CD4-positive, alpha-beta memory T cell (primary cell): Measurements from ENCODE around the gene DBH. TPM values are rescaled to one million over a fixed set of nuclear protein-coding genes. Genes with fewer than 3 reads are reported as not detected.
"Not testable (repeated sequence)": the region's sequence is repeated elsewhere in the genome, so short reads cannot be mapped to it uniquely, and the experiment has no call there.

Experiments used
- CTCF ChIA-PET: fragments of 350-600 bp; sonication (Branson Sonifier 250); formaldehyde crosslinking; loops from one replicate; lab custom pipeline; 2021; ENCODE audit warnings: inconsistent platforms; ENCODE audit not compliant: partially characterized antibody; lab: Charles Lee
- POLR2A ChIA-PET: fragments of 350-600 bp; sonication (Branson Sonifier 250); formaldehyde crosslinking; loops from one replicate; lab custom pipeline; 2021; ENCODE audit not compliant: partially characterized antibody; lab: Charles Lee
- DNase-seq, 5 donors: peaks; one replicate each; pipeline versions ENCODE4 v3.0.0 to v3.0.0-alpha.2; 2020 to 2022; ENCODE audit warnings: mixed read lengths in 1 of 5
- H3K27ac ChIP-seq: one replicate; pipeline ENCODE4 v1.7.0; 2013; ENCODE audit warnings: low read depth, low read length
- H3K27me3 ChIP-seq: 2 replicates; pipeline ENCODE4 v1.7.0; 2013; ENCODE audit warnings: mild to moderate bottlenecking, low read length, moderate library complexity; ENCODE audit not compliant: insufficient read depth
- H3K36me3 ChIP-seq: 2 replicates; pipeline ENCODE4 v1.7.0; 2013; ENCODE audit warnings: mild to moderate bottlenecking, low read length, moderate library complexity; ENCODE audit not compliant: insufficient read depth
- H3K4me1 ChIP-seq: 2 replicates; pipeline ENCODE4 v1.7.0; 2013; ENCODE audit warnings: mild to moderate bottlenecking, low read length, moderate library complexity; ENCODE audit not compliant: insufficient read depth
- H3K4me3 ChIP-seq, 2 donors: one replicate each; pipeline ENCODE4 v1.7.0; 2013; ENCODE audit warnings: low read length in 2 of 2, mild to moderate bottlenecking in 1 of 2
- H3K9me3 ChIP-seq, 2 donors: one replicate each; pipeline ENCODE4 v1.7.0; 2013; ENCODE audit warnings: low read length in 2 of 2, control low read depth in 1 of 2; ENCODE audit not compliant: control insufficient read depth in 1 of 2
- H3K27ac Mint-ChIP-seq, 7 donors: one replicate each; pipeline ENCODE4 v1.8.0; 2020 to 2021; ENCODE audit warnings: mixed read lengths in 7 of 7, mild to moderate bottlenecking in 6 of 7, inconsistent platforms in 3 of 7, moderate library complexity in 3 of 7
- H3K27me3 Mint-ChIP-seq, 2 donors: one replicate each; pipeline ENCODE4 v1.8.0; 2020 to 2021; ENCODE audit warnings: mixed read lengths in 2 of 2
- H3K36me3 Mint-ChIP-seq, 2 donors: one replicate each; pipeline ENCODE4 v1.8.0; 2020 to 2021; ENCODE audit warnings: mixed read lengths in 2 of 2, inconsistent platforms in 1 of 2, mild to moderate bottlenecking in 1 of 2
- H3K4me1 Mint-ChIP-seq, 4 donors: one replicate each; pipeline ENCODE4 v1.8.0; 2020 to 2021; ENCODE audit warnings: mixed read lengths in 4 of 4, mild to moderate bottlenecking in 1 of 4
- H3K4me3 Mint-ChIP-seq, 8 donors: one replicate each; pipeline ENCODE4 v1.8.0; 2020 to 2021; ENCODE audit warnings: mixed read lengths in 8 of 8, mild to moderate bottlenecking in 7 of 8, moderate library complexity in 6 of 8, inconsistent platforms in 3 of 8
- H3K9me3 Mint-ChIP-seq, 8 donors: one replicate each; pipeline ENCODE4 v1.8.0; 2020 to 2021; ENCODE audit warnings: mixed read lengths in 8 of 8, mild to moderate bottlenecking in 5 of 8, inconsistent platforms in 3 of 8, moderate library complexity in 1 of 8
- intact Hi-C: fragments of 100-400 bp; cut with micrococcal nuclease; formaldehyde crosslinking; loops from one replicate; pipeline ENCODE4 v1.15.1; 2023
- polyA plus RNA-seq, 2 donors: library from polyadenylated mRNA; unstranded; fragments of 300-500 nt; fragmentation: Illumina TruSeq; gene quantifications; one replicate each; pipeline ENCODE4 v1.2.3, GENCODE V29; 2021
- total RNA-seq, 2 experiments: library from RNA; stranded (reverse); gene quantifications; one replicate each; pipeline ENCODE4 v1.2.3, GENCODE V29; 2021

The DBH gene
- total and polyA plus RNA-seq, 4 experiments from 2014 or later = 0.08 to 0.18 (median 0.09) TPM; not detected in 1

DNA sequence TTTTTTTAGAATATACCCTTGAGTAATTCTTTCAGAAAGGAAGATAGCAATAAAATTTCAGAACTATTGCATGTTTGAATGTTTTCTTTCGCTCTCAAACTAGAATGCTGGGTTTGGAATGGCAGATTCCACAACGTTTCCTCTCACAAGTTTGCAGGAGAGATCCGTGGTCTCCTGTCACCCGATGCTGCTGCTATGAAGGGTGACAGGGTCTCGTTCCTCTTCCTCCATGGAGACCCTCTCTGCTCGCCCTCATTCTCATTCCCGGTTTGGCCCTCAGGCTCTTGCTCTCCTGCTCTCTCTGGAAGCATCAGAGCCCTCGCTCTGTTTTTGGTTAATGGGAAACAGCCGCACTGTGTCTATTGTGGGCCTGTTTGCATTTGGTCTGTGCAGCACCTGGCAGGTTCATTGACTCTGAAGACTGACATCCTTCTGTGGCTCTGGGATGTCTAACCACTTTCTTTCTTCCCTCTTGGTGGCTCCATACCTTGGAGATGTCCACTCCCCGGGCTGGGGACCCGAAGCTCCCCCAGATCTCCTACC, 14.4 kb upstream of the DBH start:
- no peaks in the 10 kb centered on the region for H3K27me3 ChIP-seq
- peaks cover 1 to 6% of the 10 kb centered on the region in 2 donors for H3K36me3 Mint-ChIP-seq
- no peak overlapping the region for H3K4me3 ChIP-seq
- ChIA-PET CTCF (no interaction called here), POLR2A (no interaction called here)
- peaks cover 2 to 25% (median 12%) of the 10 kb centered on the region in 8 donors for H3K9me3 Mint-ChIP-seq
- peak overlapping the region in 1 of 7 donors; percentile 39 for H3K27ac Mint-ChIP-seq
- H3K9me3 ChIP-seq = no peaks in the 10 kb centered on the region
- peak overlapping the region in 3 of 8 donors; percentile 13 to 38 (median 36) for H3K4me3 Mint-ChIP-seq
- H3K27ac ChIP-seq = no peak overlapping the region
- H3K4me1 Mint-ChIP-seq = peaks cover 19 to 49% (median 39%) of the 10 kb centered on the region in 4 donors
- no peak for DNase-seq
- no peaks in the 10 kb centered on the region for H3K36me3 ChIP-seq
- intact Hi-C loops = no loop called here
- peaks cover 0 to 1% of the 10 kb centered on the region in 2 donors for H3K27me3 Mint-ChIP-seq
- peaks cover 30% of the 10 kb centered on the region for H3K4me1 ChIP-seq

DNA sequence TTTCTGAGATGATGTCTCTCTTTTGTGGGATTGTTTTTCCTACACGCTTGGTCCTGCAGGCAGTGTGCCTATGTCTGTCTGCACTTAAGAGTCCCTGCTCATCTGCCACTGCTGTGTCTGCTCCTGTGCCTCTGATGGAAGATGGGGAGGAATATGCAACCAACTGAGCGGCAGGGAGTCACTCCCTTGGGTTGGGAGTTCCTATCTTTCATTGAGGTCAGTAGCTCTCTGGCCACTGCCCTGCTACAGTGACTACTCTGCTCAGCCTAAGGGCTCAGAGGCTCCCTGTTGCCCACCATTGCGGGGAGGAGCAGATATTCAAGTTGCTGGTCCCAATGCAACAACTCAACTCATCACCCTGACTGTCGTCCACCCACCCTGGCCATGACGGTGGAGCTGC, 13.6 kb upstream of the DBH start:
- no peaks in the 10 kb centered on the region for H3K27me3 ChIP-seq
- H3K9me3 ChIP-seq = no peaks in the 10 kb centered on the region
- H3K36me3 ChIP-seq = no peaks in the 10 kb centered on the region
- no peak overlapping the region for H3K4me3 Mint-ChIP-seq
- intact Hi-C loops = no loop called here
- peaks cover 1 to 6% of the 10 kb centered on the region in 2 donors for H3K36me3 Mint-ChIP-seq
- H3K4me3 ChIP-seq = no peak overlapping the region
- no peak for DNase-seq
- peaks cover 2 to 31% (median 16%) of the 10 kb centered on the region in 8 donors for H3K9me3 Mint-ChIP-seq
- no peak overlapping the region for H3K27ac ChIP-seq
- peak overlapping the region in 1 of 7 donors; percentile 57 for H3K27ac Mint-ChIP-seq
- H3K4me1 Mint-ChIP-seq = peaks cover 19 to 49% (median 39%) of the 10 kb centered on the region in 4 donors
- peaks cover 30% of the 10 kb centered on the region for H3K4me1 ChIP-seq
- CTCF ChIA-PET = no interaction called here
- peaks cover 0 to 2% of the 10 kb centered on the region in 2 donors for H3K27me3 Mint-ChIP-seq
- POLR2A ChIA-PET = no interaction called here

DNA sequence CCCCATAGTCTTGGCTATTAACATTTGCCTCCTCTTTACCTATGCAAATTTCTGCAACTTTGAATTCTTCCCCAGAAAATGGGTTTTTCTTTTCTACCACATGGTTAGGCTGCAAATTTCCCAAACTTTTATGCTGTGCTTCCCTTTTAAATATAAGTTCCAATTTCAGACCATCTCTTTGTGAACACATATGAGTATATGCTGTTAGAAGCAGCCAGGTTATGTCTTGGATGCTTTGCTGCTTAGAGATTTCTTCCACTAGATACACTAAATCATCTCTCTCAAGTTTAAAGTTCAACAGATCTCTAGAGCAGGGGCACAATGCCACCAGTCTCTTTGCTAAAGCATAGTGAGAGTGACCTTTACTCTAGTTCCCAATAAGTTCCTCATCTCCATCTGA, 10.2 kb upstream of the DBH start:
- Mint-ChIP-seq H3K4me1 (peaks cover 9 to 20% (median 16%) of the 10 kb centered on the region in 4 donors), H3K9me3 (peaks cover 2 to 29% (median 16%) of the 10 kb centered on the region in 8 donors)
- POLR2A ChIA-PET, DNase-seq, H3K27me3 ChIP-seq, H3K27ac Mint-ChIP-seq, H3K36me3 ChIP-seq, H3K27ac ChIP-seq, H3K36me3 Mint-ChIP-seq, H3K4me1 ChIP-seq, H3K4me3 ChIP-seq, CTCF ChIA-PET, H3K27me3 Mint-ChIP-seq, H3K9me3 ChIP-seq, H3K4me3 Mint-ChIP-seq, intact Hi-C loops: not testable (repeated sequence)

DNA sequence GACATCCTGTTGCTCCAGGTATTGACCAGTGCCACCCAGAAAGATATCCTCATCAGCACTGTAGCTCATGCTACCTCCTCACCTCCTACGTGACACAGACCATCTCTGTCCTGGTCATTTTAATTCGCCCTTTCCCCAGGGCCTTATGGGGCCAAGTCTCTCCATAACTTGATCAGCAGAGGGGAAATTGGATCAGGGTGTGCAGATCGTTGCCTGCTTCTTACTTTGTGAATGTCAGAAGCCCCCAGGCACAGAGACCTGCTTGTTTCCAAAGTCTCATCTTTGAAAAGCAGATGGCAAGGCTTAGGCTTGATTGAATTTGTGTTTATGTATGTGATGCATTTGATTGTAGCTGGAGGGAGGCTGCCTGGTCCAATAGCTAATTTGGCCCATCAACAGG, 8.8 kb upstream of the DBH start:
- H3K4me1 ChIP-seq = peaks cover 3% of the 10 kb centered on the region
- peaks cover 2% of the 10 kb centered on the region in 2 donors for H3K27me3 Mint-ChIP-seq
- no peaks in the 10 kb centered on the region for H3K27me3 ChIP-seq
- peaks cover 0 to 9% (median 6%) of the 10 kb centered on the region in 4 donors for H3K4me1 Mint-ChIP-seq
- DNase-seq = no peak
- no peaks in the 10 kb centered on the region for H3K9me3 ChIP-seq
- H3K4me3 Mint-ChIP-seq = no peak overlapping the region
- POLR2A ChIA-PET = no interaction called here
- peaks cover 1 to 6% of the 10 kb centered on the region in 2 donors for H3K36me3 Mint-ChIP-seq
- H3K9me3 Mint-ChIP-seq = peaks cover 2 to 29% (median 16%) of the 10 kb centered on the region in 8 donors
- no peak overlapping the region for H3K4me3 ChIP-seq
- CTCF ChIA-PET = no interaction called here
- H3K27ac Mint-ChIP-seq = no peak overlapping the region
- H3K36me3 ChIP-seq = no peaks in the 10 kb centered on the region
- intact Hi-C loops = no loop called here
- no peak overlapping the region for H3K27ac ChIP-seq

DNA sequence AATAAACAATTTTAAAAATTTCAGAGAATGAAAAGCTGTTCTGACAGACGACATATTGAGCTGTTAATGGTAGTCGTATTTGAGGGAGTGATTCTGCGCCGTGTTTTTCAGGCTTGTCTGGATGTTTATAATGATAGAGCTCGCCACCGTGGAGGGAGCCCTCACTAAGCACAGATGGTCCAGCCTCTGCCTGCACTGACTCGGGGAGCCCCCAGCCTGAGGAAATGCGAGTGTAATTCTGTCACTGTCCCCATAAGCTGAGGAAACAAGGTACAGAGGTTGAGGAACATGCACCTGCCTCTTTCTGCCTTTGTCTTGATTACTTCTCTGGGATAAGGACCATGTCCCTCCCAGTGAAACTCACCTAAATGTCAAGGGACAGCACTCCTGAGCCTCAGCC, 7.4 kb upstream of the DBH start:
- CTCF ChIA-PET = no interaction called here
- Mint-ChIP-seq H3K9me3 (peaks cover 2 to 29% (median 16%) of the 10 kb centered on the region in 8 donors), H3K27ac (no peak overlapping the region)

DNA sequence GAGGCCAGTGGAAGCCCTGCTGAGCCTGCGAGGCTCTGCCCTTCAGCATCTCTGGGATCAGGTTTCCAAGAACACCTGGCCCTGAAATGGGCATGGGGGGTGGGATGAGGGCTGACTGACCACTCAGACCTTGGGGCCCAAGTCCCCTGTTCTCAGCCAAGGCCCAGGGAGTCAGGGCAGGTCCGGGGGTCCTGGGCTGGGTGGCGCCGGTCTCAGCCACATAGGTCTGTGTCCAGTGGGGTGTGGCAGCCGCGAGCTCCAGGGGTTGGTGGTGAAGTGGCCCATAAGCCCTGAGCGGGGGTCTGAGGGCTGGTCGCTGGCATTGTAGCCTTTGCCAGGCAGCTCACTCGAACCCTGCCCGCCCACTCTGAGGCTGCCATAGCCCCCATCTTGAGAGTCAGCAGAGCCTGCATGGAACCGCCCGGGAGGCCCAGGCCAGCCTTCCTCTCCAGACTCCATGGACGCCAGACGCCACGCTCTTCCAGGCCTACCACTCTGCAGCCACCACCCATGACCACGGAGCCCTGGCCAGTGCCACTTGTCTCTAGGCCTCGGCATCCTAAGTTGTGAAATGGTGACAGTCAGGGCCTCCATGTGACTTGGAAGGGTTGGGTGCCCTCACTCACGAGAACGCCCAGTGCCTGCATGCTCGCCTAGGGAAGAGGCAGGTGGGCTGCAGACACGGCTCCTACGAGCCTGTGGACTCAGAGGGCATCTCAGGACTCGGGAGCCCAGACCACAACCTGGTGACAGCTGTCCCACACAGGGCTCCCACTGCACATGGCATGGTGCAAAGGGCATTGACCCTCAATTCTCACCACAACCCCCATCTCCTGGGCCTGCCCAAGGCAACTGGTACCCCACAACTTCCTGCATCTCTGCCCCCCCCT, 6.7 kb upstream of the DBH start:
- intact Hi-C loops = no loop called here
- Mint-ChIP-seq H3K9me3 (peaks cover 2 to 27% (median 15%) of the 10 kb centered on the region in 8 donors), H3K4me3 (no peak overlapping the region), H3K27me3 (peaks cover 2 to 5% of the 10 kb centered on the region in 2 donors), H3K36me3 (peaks cover 1 to 6% of the 10 kb centered on the region in 2 donors), H3K27ac (no peak overlapping the region), H3K4me1 (no peaks in the 10 kb centered on the region)
- Histone ChIP-seq H3K27ac (no peak overlapping the region), H3K4me3 (no peak overlapping the region), H3K27me3 (no peaks in the 10 kb centered on the region), H3K36me3 (no peaks in the 10 kb centered on the region), H3K9me3 (no peaks in the 10 kb centered on the region), H3K4me1 (no peaks in the 10 kb centered on the region)
- CTCF ChIA-PET = no interaction called here
- no peak for DNase-seq
- POLR2A ChIA-PET = no interaction called here

More for the DNA sequence above, 7.4 kb upstream of the DBH start:
- Histone ChIP-seq H3K4me3 (no peak overlapping the region), H3K36me3 (no peaks in the 10 kb centered on the region), H3K27ac (no peak overlapping the region), H3K4me1 (no peaks in the 10 kb centered on the region), H3K27me3 (no peaks in the 10 kb centered on the region), H3K9me3 (no peaks in the 10 kb centered on the region)
- Mint-ChIP-seq H3K27me3 (peaks cover 2 to 5% of the 10 kb centered on the region in 2 donors), H3K4me1 (no peaks in the 10 kb centered on the region), H3K4me3 (no peak overlapping the region), H3K36me3 (peaks cover 1 to 6% of the 10 kb centered on the region in 2 donors)
- DNase-seq = no peak
- POLR2A ChIA-PET = no interaction called here
- intact Hi-C loops = no loop called here

DNA sequence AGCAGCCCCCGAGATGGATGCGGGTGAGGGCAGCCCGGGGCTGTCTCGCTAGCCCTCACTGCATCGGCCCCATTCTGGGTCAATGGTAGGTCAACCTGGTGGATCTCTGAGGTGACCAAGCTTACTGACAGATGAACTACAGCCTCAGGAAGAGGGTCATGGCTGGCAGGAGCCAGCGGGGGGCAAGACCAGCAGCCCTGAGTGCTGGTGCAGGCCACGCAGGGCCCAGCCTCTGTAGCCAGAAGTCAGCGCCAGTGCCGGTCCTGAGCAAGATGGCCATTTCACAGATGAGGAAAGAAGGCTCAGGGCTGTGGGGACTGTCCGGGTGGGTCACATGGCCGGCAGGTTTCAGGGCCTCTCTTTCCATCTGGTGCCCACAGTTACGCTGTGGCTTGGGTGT, 5.1 kb upstream of the DBH start:
- no peak for DNase-seq
- no peaks in the 10 kb centered on the region for H3K36me3 ChIP-seq
- H3K9me3 Mint-ChIP-seq = peaks cover 1 to 14% (median 9%) of the 10 kb centered on the region in 8 donors
- no peak overlapping the region for H3K27ac Mint-ChIP-seq
- no peaks in the 10 kb centered on the region for H3K4me1 Mint-ChIP-seq
- no peak overlapping the region for H3K4me3 Mint-ChIP-seq
- no peaks in the 10 kb centered on the region for H3K27me3 ChIP-seq
- H3K36me3 Mint-ChIP-seq = peaks cover 1 to 5% of the 10 kb centered on the region in 2 donors
- H3K27me3 Mint-ChIP-seq = peaks cover 2 to 8% of the 10 kb centered on the region in 2 donors
- no peak overlapping the region for H3K4me3 ChIP-seq
- intact Hi-C loops = no loop called here
- POLR2A ChIA-PET = no interaction called here
- no peak overlapping the region for H3K27ac ChIP-seq
- H3K9me3 ChIP-seq = no peaks in the 10 kb centered on the region
- no peaks in the 10 kb centered on the region for H3K4me1 ChIP-seq
- CTCF ChIA-PET = interaction anchor here (0.7 kb wide), 1 partner anchor 32 kb away, joined by 3 read pairs; no protein-coding TSS in a partner anchor
